Calu3 (cell line): Measurements from ENCODE around the gene PHETA1. TPM values are rescaled to one million over a fixed set of nuclear protein-coding genes. Genes with fewer than 3 reads are reported as not detected.

Source experiments
- BruUV-seq: library from RNA; stranded (reverse); fragments of 400-500 nt; replicated peaks from 2 replicates; lab custom pipeline; 2021; lab: Mats Ljungman, UMichigan
- CTCF ChIA-PET: fragments of 300-600 bp; sonication (Branson Sonifier 250); formaldehyde crosslinking; loops from one replicate; lab custom pipeline; 2022; ENCODE audit warnings: antibody characterized with exemption; lab: Charles Lee
- DNase-seq: peaks from one replicate; pipeline ENCODE4 v3.0.0; 2022
- H3K27ac Mint-ChIP-seq: one replicate; pipeline ENCODE4 v1.8.0; 2022; ENCODE audit warnings: mixed read lengths; ENCODE audit not compliant: unreplicated experiment
- H3K27me3 Mint-ChIP-seq: one replicate; pipeline ENCODE4 v1.8.0; 2022; ENCODE audit warnings: mixed read lengths; ENCODE audit not compliant: unreplicated experiment
- H3K36me3 Mint-ChIP-seq: one replicate; pipeline ENCODE4 v1.8.0; 2022; ENCODE audit warnings: mild to moderate bottlenecking, moderate library complexity, mixed read lengths; ENCODE audit not compliant: insufficient read depth, unreplicated experiment
- H3K4me1 Mint-ChIP-seq: one replicate; pipeline ENCODE4 v1.8.0; 2022; ENCODE audit warnings: mild to moderate bottlenecking, low read depth, mixed read lengths; ENCODE audit not compliant: unreplicated experiment
- H3K4me3 Mint-ChIP-seq: one replicate; pipeline ENCODE4 v1.8.0; 2022; ENCODE audit warnings: mild to moderate bottlenecking, low read depth, moderate library complexity, mixed read lengths; ENCODE audit not compliant: unreplicated experiment
- H3K9me3 Mint-ChIP-seq: one replicate; pipeline ENCODE4 v1.8.0; 2022; ENCODE audit warnings: low read depth, mixed read lengths; ENCODE audit not compliant: unreplicated experiment
- CTCF ChIP-seq: fragments of 200-600 bp; IDR thresholded peaks from one replicate; pipeline ENCODE4 v1.8.0; 2022; ENCODE audit warnings: antibody characterized with exemption; ENCODE audit not compliant: unreplicated experiment
- intact Hi-C: fragments of 100-400 bp; cut with micrococcal nuclease; formaldehyde crosslinking; loops from one replicate; pipeline ENCODE4 v1.10.0; 2022; ENCODE audit not compliant: unreplicated experiment
- total RNA-seq: library from RNA; stranded (reverse); gene quantifications from 2 replicates; pipeline ENCODE4 v1.2.3, GENCODE V29; 2022

The PHETA1 gene
- total RNA-seq, 1 experiment from 2014 or later = 20.7 TPM

GRCh38 chr12:111406474-111407376 lies 37.8 kb upstream of the PHETA1 start:
- peaks cover 54% of the 10 kb centered on the region for H3K4me1 Mint-ChIP-seq
- no peaks in the 10 kb centered on the region for H3K9me3 Mint-ChIP-seq
- H3K27me3 Mint-ChIP-seq = no peaks in the 10 kb centered on the region
- peak overlapping the region; percentile 86 for H3K4me3 Mint-ChIP-seq
- peak overlapping the region; percentile 64 for H3K27ac Mint-ChIP-seq
- DNase-seq = no peak
- TSS peak; percentile 36 for BruUV-seq
- TF ChIP-seq CTCF = no peak
- CTCF ChIA-PET = interaction anchor here (1.2 kb wide), 1 partner anchor 10 kb away, joined by 3 read pairs; no protein-coding TSS in a partner anchor
- H3K36me3 Mint-ChIP-seq = peaks cover 48% of the 10 kb centered on the region
- intact Hi-C loops = no loop called here

GRCh38 chr12:111405859-111406473 lies 37.1 kb upstream of the PHETA1 start, which contains the start of gene SH2B3:
Gene SH2B3 (plus strand): TSS chr12:111405923. CDS start chr12:111418146, 12,223 bp downstream.
- TF ChIP-seq CTCF = no peak
- H3K36me3 Mint-ChIP-seq = peaks cover 48% of the 10 kb centered on the region
- peak within 1 kb of the TSS; percentile 83 for H3K27ac Mint-ChIP-seq
- peak within 1 kb of the TSS; percentile 86 for H3K4me3 Mint-ChIP-seq
- CTCF ChIA-PET = interaction anchor here (1.6 to 3.7 kb wide), 2 partner anchors 9 to 46 kb away, joined by 5 to 33 read pairs; no protein-coding TSS in a partner anchor
- intact Hi-C loops = no loop called here
- peaks cover 56% of the 10 kb centered on the region for H3K4me1 Mint-ChIP-seq
- no peak for DNase-seq
- H3K9me3 Mint-ChIP-seq = no peaks in the 10 kb centered on the region
- no TSS peak for BruUV-seq
- H3K27me3 Mint-ChIP-seq = no peaks in the 10 kb centered on the region

- H3K4me1 Mint-ChIP-seq = peaks cover 61% of the 10 kb centered on the region
- peak overlapping the region; percentile 83 for H3K27ac Mint-ChIP-seq
- H3K9me3 Mint-ChIP-seq = no peaks in the 10 kb centered on the region
- TF ChIP-seq CTCF = peak; percentile 55
- H3K36me3 Mint-ChIP-seq = peaks cover 48% of the 10 kb centered on the region
- no peaks in the 10 kb centered on the region for H3K27me3 Mint-ChIP-seq
- intact Hi-C loops = no loop called here
- DNase-seq = peak; percentile 98
- CTCF ChIA-PET = interaction anchor here (0.7 to 3.7 kb wide), 3 partner anchors 8 to 46 kb away, joined by 5 to 33 read pairs (median 8); no protein-coding TSS in a partner anchor
- BruUV-seq = no TSS peak
- H3K4me3 Mint-ChIP-seq = peak overlapping the region; percentile 86
Measured at GRCh38 chr12:111405149-111405858, 36.4 kb upstream of the PHETA1 start.
